Esophagus muscularis mucosa (tissue), 4 donors: ENCODE results near the gene PTPRK. TPM values are rescaled to one million over a fixed set of nuclear protein-coding genes. Genes with fewer than 3 reads are reported as not detected.

Experiments used
- DNase-seq: peaks from one replicate; pipeline ENCODE4 v3.0.0-alpha.2; 2017; ENCODE audit errors: extremely low spot score
- H3K27ac ChIP-seq, 4 donors: fragments of 200-600 bp; sonication (generic); replicated peaks in 1 of 4; 1 replicate in 3 of 4; 2 replicates in 1 of 4; pipeline ENCODE4 v1.5.1; 2016 to 2019; ENCODE audit warnings: mild to moderate bottlenecking in 1 of 4
- H3K27me3 ChIP-seq, 4 donors: fragments of 200-600 bp; sonication (generic); one replicate each; pipeline versions ENCODE4 v1.5.1 to v1.6.0; 2016 to 2019
- H3K36me3 ChIP-seq, 4 donors: fragments of 200-600 bp; sonication (generic); one replicate each; pipeline ENCODE4 v1.5.1; 2016 to 2019
- H3K4me1 ChIP-seq, 4 donors: fragments of 200-600 bp; sonication (generic); one replicate each; pipeline ENCODE4 v1.5.1; 2016 to 2019
- H3K4me3 ChIP-seq, 4 donors: fragments of 200-600 bp; sonication (generic); 1 replicate in 2 of 4; 2 replicates in 2 of 4; pipeline ENCODE4 v1.5.1; 2016 to 2019; ENCODE audit warnings: mild to moderate bottlenecking in 4 of 4, moderate library complexity in 1 of 4
- H3K9me3 ChIP-seq, 4 donors: fragments of 200-600 bp; sonication (generic); 1 replicate in 3 of 4; 2 replicates in 1 of 4; pipeline ENCODE4 v1.5.1; 2016 to 2019
- EP300 ChIP-seq: sonication (generic); formaldehyde crosslinking; IDR thresholded peaks from one replicate; pipeline ENCODE4 v1.6.1; 2017; ENCODE audit warnings: antibody characterized with exemption
- POLR2A ChIP-seq: fragments of 450-650 bp; IDR thresholded peaks from one replicate; pipeline ENCODE4 v1.6.1; 2017; ENCODE audit warnings: antibody characterized with exemption, moderate library complexity, mild to moderate bottlenecking, low read depth
- POLR2AphosphoS5 ChIP-seq, 2 donors: sonication (generic); formaldehyde crosslinking; IDR thresholded peaks; one replicate each; pipeline ENCODE4 v1.6.1; 2017; ENCODE audit warnings: antibody characterized with exemption in 2 of 2
- WGBS: methylation state at CpG from one replicate; pipeline ENCODE4 v1.1.5; 2018; 5-methylcytosine and 5-hydroxymethylcytosine counted together
- intact Hi-C: fragments of 100-400 bp; cut with DNase I; formaldehyde crosslinking; loops from one replicate; pipeline ENCODE4 v1.15.1; 2023
- total RNA-seq, 4 donors: library from RNA; depleted of rRNA; stranded (reverse); fragments of >200 nt; gene quantifications; one replicate each; pipeline versions ENCODE4 v1.1.0 to v1.2.1, GENCODE V29; 2016
- TF ChIP-seq, protein P1 (sequence below), 3 experiments: fragments of 200-600 bp in 2 of 3; fragments of 450-650 bp in 1 of 3; sonication (generic) in 2 of 3; IDR thresholded peaks; one replicate each; pipeline ENCODE4 v1.5.1; 2017 to 2019; ENCODE audit warnings: antibody characterized with exemption in 3 of 3, mild to moderate bottlenecking in 2 of 3, moderate library complexity in 1 of 3

The PTPRK gene
- total RNA-seq, 4 donors from 2014 or later = 36.8 to 53.1 (median 43.8) TPM

DNA sequence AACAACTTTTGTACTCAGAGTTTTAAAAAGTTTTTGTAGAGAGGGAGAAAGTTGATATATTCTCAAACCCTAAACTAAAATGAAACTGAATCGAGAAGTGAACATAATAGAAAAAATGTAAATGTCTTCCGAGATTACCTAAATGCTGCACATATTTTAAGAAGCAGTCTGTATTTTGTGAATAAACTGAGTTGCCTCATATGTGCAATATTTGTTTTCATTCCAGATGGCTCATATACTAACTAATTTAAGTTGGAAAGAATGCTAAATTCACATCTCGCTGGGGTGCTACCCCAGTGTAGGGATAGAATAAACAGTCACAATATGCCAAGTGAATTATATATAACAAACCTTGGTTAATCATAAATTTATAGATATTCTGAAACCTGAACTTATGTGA lies 333.7 kb downstream of the PTPRK start:
- intact Hi-C loops = no loop called here
- H3K4me3 ChIP-seq = no peak overlapping the region
- H3K9me3 ChIP-seq = no peaks in the 10 kb centered on the region
- H3K27ac ChIP-seq = no peak overlapping the region
- TF ChIP-seq POLR2A (no peak), POLR2AphosphoS5 (IDR thresholded peaks at IDR 0.05) (no peak), EP300 (no peak)
- TF ChIP-seq, protein P1, sequence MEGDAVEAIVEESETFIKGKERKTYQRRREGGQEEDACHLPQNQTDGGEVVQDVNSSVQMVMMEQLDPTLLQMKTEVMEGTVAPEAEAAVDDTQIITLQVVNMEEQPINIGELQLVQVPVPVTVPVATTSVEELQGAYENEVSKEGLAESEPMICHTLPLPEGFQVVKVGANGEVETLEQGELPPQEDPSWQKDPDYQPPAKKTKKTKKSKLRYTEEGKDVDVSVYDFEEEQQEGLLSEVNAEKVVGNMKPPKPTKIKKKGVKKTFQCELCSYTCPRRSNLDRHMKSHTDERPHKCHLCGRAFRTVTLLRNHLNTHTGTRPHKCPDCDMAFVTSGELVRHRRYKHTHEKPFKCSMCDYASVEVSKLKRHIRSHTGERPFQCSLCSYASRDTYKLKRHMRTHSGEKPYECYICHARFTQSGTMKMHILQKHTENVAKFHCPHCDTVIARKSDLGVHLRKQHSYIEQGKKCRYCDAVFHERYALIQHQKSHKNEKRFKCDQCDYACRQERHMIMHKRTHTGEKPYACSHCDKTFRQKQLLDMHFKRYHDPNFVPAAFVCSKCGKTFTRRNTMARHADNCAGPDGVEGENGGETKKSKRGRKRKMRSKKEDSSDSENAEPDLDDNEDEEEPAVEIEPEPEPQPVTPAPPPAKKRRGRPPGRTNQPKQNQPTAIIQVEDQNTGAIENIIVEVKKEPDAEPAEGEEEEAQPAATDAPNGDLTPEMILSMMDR (IDR thresholded peaks at IDR 0.05) = no peak
- no peaks in the 10 kb centered on the region for H3K4me1 ChIP-seq
- no peaks in the 10 kb centered on the region for H3K27me3 ChIP-seq
- peaks cover 0 to 8% (median 3%) of the 10 kb centered on the region in 4 donors for H3K36me3 ChIP-seq
- WGBS = 77% methylated on average over 3 of the region's 3 CpGs
- no peak for DNase-seq

DNA sequence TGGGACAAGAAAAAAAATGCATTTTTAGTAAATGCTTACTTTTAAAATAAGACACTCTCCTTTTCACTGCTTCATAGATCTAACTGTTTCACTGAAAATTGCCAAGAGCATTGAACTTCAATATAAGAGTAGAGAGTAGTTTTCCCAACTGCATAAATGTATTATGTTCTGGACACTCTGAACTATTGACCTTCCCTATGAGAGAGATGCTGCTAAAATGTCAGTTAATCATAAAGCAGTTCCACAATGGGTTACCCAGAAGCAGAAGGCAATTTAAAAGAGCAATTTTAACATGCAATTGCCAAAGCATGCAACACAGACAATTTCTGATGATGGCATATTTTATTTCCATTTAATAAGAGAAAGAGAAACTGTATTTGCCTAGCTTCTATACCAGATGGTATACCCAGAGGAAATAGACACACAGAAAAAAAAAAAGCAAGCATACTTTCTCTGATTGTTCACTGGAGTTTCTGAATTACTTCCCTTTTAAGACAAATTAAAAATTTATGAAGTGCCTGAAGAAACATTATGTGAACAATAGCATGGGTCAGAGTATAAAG lies 340.4 kb downstream of the PTPRK start:
- H3K4me3 ChIP-seq = no peak overlapping the region
- peaks cover 0 to 8% (median 3%) of the 10 kb centered on the region in 4 donors for H3K36me3 ChIP-seq
- H3K9me3 ChIP-seq = no peaks in the 10 kb centered on the region
- no peak overlapping the region for H3K27ac ChIP-seq
- peaks cover 0 to 8% (median 0%) of the 10 kb centered on the region in 4 donors for H3K4me1 ChIP-seq
- no peak for TF ChIP-seq POLR2A
- no peak for TF ChIP-seq POLR2AphosphoS5 (IDR thresholded peaks at IDR 0.05)
- no peak for TF ChIP-seq EP300
- TF ChIP-seq, protein P1 (IDR thresholded peaks at IDR 0.05) = no peak
- H3K27me3 ChIP-seq = no peaks in the 10 kb centered on the region
- no peak for DNase-seq
- intact Hi-C loops = no loop called here

DNA sequence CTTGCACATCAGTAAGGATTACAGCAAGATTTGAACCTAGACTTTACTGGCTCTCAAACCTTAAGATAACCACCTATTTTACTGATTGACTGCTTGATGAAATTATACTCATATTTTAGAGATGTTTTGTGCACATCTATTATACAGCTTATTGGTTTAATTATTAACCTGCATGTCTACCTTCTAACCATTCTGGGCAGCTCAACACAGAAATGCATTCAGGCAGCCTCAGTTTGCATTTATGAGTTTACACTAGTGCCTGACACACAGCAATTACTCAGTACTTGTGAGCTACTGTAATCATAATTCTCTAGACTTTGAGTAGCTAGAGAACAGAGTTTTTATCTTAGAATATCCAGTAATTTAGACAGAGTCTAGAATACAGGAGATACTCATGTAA lies 345.7 kb downstream of the PTPRK start:
- Histone ChIP-seq H3K9me3 (no peaks in the 10 kb centered on the region), H3K27ac (no peak overlapping the region), H3K27me3 (no peaks in the 10 kb centered on the region), H3K4me1 (peaks cover 0 to 36% (median 32%) of the 10 kb centered on the region in 4 donors), H3K4me3 (no peak overlapping the region), H3K36me3 (no peaks in the 10 kb centered on the region)
- intact Hi-C loops = no loop called here
- DNase-seq = no peak
- TF ChIP-seq POLR2AphosphoS5 (IDR thresholded peaks at IDR 0.05) (no peak), EP300 (no peak), POLR2A (no peak)
- TF ChIP-seq, protein P1 (IDR thresholded peaks at IDR 0.05) = no peak

DNA sequence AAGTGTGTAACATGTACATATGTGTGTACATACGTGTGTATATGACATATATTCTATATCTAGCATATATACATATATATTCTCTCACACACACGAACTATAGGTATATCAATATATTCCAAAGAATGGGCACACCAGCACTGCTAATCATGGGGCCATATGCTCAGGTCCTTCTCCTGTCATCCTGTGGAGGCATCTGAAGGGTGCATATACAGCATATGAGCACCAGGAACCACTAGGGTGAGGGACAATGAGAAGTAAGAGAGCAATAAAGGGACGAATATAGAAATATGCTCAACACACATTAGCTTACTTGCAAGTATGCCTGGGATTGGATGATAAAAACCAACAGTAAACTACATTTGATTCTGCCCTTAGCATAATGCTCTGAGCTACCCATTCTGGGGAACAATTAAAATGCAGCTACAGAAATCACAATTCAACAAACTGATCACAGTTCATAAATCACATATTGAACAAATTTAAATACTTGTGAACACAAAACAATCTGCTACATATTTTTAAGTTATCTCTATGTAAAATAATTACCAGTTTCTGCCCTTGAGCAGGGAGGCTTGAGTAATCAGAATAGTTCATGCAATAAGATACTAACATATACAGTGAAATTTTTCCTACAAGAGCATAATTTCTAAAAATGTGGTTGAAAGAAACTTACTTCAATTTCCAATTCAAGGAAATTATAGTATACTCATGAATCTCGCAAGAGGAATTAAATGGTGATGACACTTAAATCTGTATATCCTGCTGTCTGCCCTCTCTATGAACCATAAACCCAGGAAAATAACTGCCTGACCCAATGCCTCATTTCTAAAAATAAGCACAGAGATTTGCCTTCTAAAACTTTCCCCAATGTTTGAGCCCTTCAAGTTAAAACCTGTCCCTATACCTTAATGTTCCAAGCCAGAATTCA lies 347.4 kb downstream of the PTPRK start:
- WGBS = 78% methylated on average over 4 of the region's 4 CpGs
- TF ChIP-seq, protein P1 (IDR thresholded peaks at IDR 0.05) = no peak
- no peak for TF ChIP-seq POLR2A
- H3K4me3 ChIP-seq = no peak overlapping the region

More for the DNA sequence above, 347.4 kb downstream of the PTPRK start:
- Histone ChIP-seq H3K9me3 (no peaks in the 10 kb centered on the region), H3K27ac (no peak overlapping the region), H3K4me1 (peaks cover 0 to 36% (median 32%) of the 10 kb centered on the region in 4 donors), H3K36me3 (no peaks in the 10 kb centered on the region), H3K27me3 (no peaks in the 10 kb centered on the region)
- intact Hi-C loops = no loop called here
- DNase-seq = no peak
